NCI-H128 (cell line): Measurements from ENCODE around the gene ERICH4.
"Not testable (repeated sequence)": the region's sequence is repeated elsewhere in the genome, so short reads cannot be mapped to it uniquely, and the experiment has no call there.

Source experiments
- DNase-seq: peaks from one replicate; lab custom pipeline; 2025; ENCODE audit not compliant: unreplicated experiment; lab: John Stamatoyannopoulos, UW

ERICH4 gene

DNA sequence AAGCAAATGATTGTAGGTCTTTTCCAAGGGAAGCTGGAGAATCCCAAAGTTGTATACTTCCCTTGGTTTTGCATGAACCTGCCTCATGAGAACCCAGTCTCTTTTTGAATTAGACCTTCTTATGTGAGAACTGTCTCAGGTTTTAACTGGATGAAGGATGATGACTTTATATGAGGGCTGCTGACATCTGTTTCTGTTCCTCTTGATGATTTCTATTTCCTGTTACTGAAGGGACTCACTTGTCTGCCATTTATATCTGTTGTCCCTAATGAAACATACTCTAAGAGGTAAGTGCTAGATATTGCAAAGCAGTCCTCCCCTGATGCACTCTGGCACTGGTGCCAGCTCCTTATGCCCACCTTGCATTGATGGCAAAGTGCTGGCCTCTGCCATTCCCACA is 33.6 kb downstream of the ERICH4 start:
- DNase-seq: no peak

DNA sequence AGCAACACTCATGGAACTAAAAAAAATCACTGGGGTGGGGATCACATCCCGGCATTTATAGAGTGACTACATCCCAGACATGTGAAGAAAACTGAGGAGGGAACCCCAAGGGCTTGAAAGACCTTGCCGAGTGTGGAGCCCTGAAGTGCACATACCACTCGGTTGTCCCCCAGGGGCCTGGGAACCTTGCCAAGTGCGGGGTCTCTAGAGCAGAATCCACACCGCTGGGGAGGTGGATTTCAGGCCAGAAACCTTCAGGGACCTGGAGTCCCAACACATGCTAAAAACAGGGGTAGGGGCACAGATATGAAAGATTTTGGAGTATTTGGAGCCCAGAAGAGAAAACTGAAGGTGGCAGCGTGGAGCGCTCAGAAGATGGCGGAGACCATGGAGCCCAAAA is 35.2 kb downstream of the ERICH4 start:
- no peak for DNase-seq

DNA sequence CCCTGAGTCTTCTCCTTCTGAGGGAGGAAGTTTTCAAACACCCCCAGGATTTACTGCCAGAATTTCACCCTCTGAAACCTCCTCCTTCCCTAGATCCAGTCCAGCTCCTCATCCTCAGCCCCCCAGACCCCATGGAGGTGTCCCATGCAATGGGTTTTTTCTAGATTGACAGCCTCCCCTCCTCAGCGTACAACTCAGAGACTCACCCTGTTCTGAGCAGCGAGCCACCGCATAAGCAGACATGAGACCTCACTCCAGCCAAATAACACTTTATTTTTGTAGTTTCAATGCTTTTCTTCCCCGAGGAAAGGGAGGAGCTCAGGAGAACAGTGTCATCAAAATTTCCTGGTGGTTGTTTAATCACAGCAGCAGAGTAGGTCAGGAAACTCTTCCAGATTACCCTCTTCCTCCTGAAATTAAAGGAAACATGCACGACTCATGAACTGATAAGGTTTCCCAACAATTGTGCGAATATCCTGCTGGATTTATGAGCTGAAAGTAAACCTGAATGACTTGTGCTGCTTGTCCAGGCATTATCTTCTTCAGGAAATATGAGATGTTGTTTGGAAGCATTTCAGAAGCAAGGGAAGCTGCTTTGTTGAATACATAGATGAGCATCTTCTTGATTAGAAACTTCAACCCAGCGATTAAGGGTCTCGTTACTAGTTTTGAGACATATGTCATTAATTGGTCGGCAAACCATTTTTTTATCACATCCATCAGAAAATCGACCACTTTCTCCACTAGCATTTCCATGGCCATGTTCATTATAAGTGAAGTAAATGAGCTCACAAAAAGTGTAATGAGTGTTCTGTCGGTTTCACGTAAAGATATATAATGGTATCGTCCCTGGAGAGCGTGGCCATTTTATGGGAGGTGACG is 36.2 kb downstream of the ERICH4 start:
- DNase-seq: no peak

DNA sequence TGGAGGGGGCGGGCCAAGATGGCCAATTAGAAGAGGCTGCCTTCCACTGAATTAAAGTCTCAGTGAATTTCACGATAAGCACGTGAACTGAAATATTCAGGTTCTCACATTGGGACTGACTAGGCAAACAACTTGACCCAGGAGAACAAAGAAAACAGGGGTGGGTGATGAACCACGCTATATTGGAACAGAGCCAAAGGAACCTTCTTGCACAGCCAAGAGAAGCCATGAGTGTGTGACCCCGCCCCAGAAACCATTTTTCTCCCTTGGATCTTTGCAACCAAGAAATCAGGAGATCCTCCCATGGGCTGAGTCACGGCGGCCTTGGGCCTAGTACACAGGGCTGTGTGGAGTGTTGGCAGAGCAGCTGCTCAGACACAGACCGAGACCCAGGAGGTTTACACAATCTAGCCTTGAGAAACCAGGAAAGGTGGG is 36.8 kb downstream of the ERICH4 start:
- no peak for DNase-seq

DNA sequence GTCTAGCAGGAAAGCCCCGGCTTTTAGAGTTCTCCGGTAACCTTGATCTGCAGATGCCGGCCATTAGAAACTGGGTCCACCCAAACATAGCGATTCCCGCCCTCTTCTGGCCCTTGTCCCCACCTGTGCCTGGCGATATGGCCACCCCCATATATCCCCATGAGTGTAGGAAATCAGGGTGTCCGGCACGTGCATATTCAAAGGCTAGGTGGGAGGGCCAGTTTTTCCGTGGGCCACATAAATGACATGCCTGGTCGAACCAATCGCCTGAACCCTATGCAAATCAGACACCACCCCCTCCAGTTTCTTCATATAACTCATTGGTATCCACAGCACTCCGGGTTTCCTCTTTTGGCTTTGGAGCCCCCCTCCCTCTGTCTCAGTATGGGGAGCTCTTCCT is 37.4 kb downstream of the ERICH4 start:
- DNase-seq: no peak

DNA sequence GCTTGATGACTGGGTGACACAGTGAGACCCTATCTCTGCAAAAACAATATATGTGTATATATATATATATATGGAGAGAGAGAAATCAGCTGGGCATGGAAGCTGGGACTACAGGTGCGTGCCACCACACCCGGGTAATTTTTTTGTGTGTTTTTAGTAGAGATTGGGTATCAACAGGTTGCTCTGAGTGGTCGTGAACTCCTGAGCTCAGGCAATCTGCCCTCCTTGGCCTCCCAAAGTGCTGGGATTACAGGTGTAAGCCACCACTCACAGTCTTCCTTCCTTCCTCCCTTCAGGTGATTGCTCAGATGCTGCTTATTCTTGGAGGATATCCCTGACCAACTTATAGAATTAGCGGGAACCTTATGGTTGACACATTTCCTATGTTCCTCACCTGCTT is 41.9 kb downstream of the ERICH4 start:
- DNase-seq: no peak

DNA sequence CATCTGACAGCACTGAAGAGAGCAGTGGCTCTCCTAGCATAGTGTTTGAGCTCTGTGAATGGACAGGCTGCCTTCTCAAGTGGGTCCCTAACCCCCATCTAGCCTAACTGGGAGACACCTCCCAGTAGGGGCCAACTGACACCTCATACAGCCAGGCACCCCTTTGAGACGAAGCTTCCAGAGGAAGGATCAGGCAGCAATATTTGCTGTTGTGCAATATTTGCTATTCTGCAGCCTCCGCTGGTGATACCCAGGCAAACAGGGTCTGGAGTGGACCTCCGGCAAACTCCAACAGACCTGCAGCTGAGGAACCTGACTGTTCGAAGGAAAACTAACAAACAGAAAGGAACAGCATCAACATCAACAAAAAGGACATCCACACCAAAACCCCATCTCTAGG is 44.0 kb downstream of the ERICH4 start:
- DNase-seq: not testable (repeated sequence)

DNA sequence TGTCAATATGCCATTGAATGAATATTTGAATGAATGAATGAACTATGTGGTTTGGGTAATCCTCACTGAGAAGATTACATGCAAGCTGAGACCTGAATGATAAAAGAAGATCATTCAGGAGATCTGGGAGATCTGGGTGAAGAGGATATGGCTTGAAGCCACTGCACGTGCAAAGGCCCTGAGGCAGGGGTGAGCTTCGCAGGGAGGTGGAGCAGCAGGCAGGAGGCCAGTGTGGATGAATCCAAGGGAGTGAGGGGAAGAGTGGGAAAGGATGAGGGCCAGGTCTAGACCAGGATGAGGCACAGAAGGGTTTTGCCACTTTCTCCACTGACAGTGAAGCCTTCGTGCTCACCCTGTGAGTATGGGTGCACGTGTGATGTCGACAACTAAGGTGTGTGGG is 49.9 kb downstream of the ERICH4 start:
- DNase-seq: no peak
